Heart left ventricle (tissue), 13 donors: ENCODE data around the gene SASS6.

ENCODE experiments used
- POLR2A ChIP-seq, 2 donors: fragments of 450-650 bp; IDR thresholded peaks; one replicate each; pipeline ENCODE4 v1.6.1; 2017; ENCODE audit warnings: antibody characterized with exemption in 2 of 2, mild to moderate bottlenecking in 2 of 2, moderate library complexity in 2 of 2
- TF ChIP-seq, protein P1 (sequence below), 12 donors: fragments of 200-600 bp; sonication (generic) in 4 of 12; IDR thresholded peaks; one replicate each; pipeline versions ENCODE4 v1.5.0 to v1.8.0; 2018 to 2022; ENCODE audit warnings: antibody characterized with exemption in 12 of 12, mild to moderate bottlenecking in 5 of 12
- donor health status: ischemic (EF 13 %, LVEDD 7.1; RV severe dilation, severe dysfunction).
- donor health status: DM: no; HTN: yes; CAD: no.
- donor health status: DM: no; HTN: no; CAD: no.
- donor health status: ischemic (EF 25% LVEDD 6.9; RV normal size, moderate dysfunction).
- donor health status: ischemic (EF 25% LVEDD 5.7; RV mildly dilated, moderate dysfunction).
- donor health status: ischemic (EF 35%, LVEDD 5.7; RV mildly dilated, moderate dysfunction).
- donor health status: nonischemic (EF 11% LVEDD 7.7; RV severe dilation, severe dysfunction).
- donor health status: DM: yes; HTN: yes; CAD: no.
- donor health status: PGD.
- donor health status: ischemic (EF 29% LVEDD 5.4; RV normal size, mild dysfunction).
- donor health status: nonischemic (EF 23%, LVEDD 6.1; RV moderate dilation, normal function).

GRCh38 chr1:100070201-100070939 lies 62.4 kb downstream of the SASS6 start:
- TF ChIP-seq, protein P1, sequence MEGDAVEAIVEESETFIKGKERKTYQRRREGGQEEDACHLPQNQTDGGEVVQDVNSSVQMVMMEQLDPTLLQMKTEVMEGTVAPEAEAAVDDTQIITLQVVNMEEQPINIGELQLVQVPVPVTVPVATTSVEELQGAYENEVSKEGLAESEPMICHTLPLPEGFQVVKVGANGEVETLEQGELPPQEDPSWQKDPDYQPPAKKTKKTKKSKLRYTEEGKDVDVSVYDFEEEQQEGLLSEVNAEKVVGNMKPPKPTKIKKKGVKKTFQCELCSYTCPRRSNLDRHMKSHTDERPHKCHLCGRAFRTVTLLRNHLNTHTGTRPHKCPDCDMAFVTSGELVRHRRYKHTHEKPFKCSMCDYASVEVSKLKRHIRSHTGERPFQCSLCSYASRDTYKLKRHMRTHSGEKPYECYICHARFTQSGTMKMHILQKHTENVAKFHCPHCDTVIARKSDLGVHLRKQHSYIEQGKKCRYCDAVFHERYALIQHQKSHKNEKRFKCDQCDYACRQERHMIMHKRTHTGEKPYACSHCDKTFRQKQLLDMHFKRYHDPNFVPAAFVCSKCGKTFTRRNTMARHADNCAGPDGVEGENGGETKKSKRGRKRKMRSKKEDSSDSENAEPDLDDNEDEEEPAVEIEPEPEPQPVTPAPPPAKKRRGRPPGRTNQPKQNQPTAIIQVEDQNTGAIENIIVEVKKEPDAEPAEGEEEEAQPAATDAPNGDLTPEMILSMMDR (IDR thresholded peaks at IDR 0.05), result no peak
- no peak for TF ChIP-seq POLR2A (IDR thresholded peaks at IDR 0.05)
